ENCODE measurements around the gene IL6.
A peak's percentile ranks its signal among the peaks of the same experiment; 100 is the strongest.

Gene IL6

GRCh38 chr7:22731766-22732165 is 4.8 kb downstream of the IL6 start:
- DNase-seq (ENCODE audit: low read depth) = no peak
- TF ChIP-seq, protein P1, sequence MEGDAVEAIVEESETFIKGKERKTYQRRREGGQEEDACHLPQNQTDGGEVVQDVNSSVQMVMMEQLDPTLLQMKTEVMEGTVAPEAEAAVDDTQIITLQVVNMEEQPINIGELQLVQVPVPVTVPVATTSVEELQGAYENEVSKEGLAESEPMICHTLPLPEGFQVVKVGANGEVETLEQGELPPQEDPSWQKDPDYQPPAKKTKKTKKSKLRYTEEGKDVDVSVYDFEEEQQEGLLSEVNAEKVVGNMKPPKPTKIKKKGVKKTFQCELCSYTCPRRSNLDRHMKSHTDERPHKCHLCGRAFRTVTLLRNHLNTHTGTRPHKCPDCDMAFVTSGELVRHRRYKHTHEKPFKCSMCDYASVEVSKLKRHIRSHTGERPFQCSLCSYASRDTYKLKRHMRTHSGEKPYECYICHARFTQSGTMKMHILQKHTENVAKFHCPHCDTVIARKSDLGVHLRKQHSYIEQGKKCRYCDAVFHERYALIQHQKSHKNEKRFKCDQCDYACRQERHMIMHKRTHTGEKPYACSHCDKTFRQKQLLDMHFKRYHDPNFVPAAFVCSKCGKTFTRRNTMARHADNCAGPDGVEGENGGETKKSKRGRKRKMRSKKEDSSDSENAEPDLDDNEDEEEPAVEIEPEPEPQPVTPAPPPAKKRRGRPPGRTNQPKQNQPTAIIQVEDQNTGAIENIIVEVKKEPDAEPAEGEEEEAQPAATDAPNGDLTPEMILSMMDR (IDR thresholded peaks at IDR 0.05; ENCODE audit: low read depth, low read length, missing control alignments) = no peak
- H3K4me3 ChIP-seq (ENCODE audit: low read depth, low read length) = no peak overlapping the region

DNA sequence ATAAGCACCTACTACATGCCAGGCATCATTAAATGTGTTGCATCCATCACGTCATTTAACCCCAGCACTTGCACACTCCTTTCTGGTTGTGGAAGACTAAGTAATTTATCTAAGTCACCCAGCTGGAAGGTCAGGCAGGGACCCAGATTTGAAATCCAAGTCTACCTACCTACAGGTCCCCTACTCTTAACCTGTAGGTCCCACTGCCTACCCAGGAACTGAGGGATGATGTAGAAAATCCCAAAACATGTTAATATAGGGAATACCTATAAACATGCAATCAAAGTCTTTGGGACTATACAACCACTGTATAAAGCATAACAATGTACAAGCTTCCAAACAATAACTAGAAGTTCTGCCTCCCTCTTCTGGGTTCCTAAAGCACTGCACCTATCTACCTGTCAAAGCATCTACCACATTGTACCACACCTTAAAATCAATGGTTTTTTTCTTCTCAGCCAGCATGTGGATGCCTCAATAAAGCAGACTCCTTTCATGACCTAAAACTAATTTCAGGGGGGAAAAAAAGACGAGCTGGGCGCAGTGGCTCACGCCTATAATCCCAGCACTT is 5.6 kb downstream of the IL6 start:
- no peak overlapping the region for H3K4me3 ChIP-seq (ENCODE audit: low read depth, low read length)
- DNase-seq (ENCODE audit: low read depth) = no peak
- TF ChIP-seq, protein P1 (IDR thresholded peaks at IDR 0.05; ENCODE audit: low read depth, low read length, missing control alignments) = peak; percentile 32

- no peak for DNase-seq (ENCODE audit: low read depth)
- TF ChIP-seq, protein P1 (IDR thresholded peaks at IDR 0.05; ENCODE audit: low read depth, low read length, missing control alignments) = no peak
- H3K4me3 ChIP-seq (ENCODE audit: low read depth, low read length) = no peak overlapping the region
Measured at GRCh38 chr7:22733761-22734160, 6.8 kb downstream of the IL6 start.

DNA sequence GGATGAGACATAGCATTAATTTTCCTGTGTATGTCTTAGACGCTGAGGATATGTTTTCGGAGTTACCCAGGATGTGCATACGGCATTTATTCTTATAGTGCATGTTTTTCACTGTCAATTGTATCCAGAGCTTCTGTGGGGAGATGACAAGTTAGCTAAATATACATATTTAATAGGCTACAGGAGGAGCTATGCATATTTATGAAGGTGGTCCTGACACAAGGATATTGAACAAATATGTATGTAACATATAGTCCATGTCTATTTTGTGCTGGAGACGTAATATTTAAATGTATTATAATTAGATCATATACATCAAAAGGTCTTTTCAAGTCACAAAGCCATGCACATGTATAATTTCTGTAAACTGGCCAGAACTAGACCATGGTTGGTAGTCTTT is 16.0 kb downstream of the IL6 start:
- no peak overlapping the region for H3K4me3 ChIP-seq (ENCODE audit: low read depth, low read length)
- TF ChIP-seq, protein P1 (IDR thresholded peaks at IDR 0.05; ENCODE audit: low read depth, low read length, missing control alignments) = no peak
- DNase-seq (ENCODE audit: low read depth) = no peak

GRCh38 chr7:22751341-22751740 is 24.3 kb downstream of the IL6 start:
- TF ChIP-seq, protein P1 (IDR thresholded peaks at IDR 0.05; ENCODE audit: low read depth, low read length, missing control alignments) = no peak
- H3K4me3 ChIP-seq (ENCODE audit: low read depth, low read length) = no peak overlapping the region
- DNase-seq (ENCODE audit: low read depth) = no peak

GRCh38 chr7:22757338-22757994 is 30.5 kb downstream of the IL6 start:
- DNase-seq (ENCODE audit: low read depth) = no peak
- no peak overlapping the region for H3K4me3 ChIP-seq (ENCODE audit: low read depth, low read length)
- TF ChIP-seq, protein P1 (IDR thresholded peaks at IDR 0.05; ENCODE audit: low read depth, low read length, missing control alignments) = no peak

DNA sequence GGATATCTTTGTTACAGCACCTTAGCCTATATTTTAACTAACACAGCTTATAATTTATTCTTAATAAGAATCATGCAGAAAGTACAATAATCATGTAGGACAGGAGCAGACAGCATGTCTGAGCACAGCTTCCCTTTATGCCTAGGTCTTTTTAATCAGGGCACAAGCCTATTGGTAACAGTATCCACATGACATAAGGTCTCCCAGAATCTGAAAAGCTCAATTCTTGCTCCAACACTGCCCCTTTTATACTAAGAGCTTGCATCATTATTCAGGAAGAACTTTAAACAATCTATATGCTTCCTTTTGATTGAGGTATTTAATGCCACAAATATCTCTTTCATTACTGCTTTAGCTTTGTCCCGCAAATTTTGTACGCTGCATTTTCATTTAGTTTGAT is 31.6 kb downstream of the IL6 start:
- no peak overlapping the region for H3K4me3 ChIP-seq (ENCODE audit: low read depth, low read length)
- no peak for DNase-seq (ENCODE audit: low read depth)
- TF ChIP-seq, protein P1 (IDR thresholded peaks at IDR 0.05; ENCODE audit: low read depth, low read length, missing control alignments) = no peak
